Neural progenitor cell (in vitro differentiated cells): ENCODE results near the gene ZSCAN10. TPM values are rescaled to one million over a fixed set of nuclear protein-coding genes. Genes with fewer than 3 reads are reported as not detected.

Source experiments
- DNase-seq: peaks from one replicate; pipeline ENCODE4 v3.0.0-alpha.2; 2016; ENCODE audit warnings: low spot score
- H2AFZ ChIP-seq: fragments of 200-600 bp; sonication (generic); replicated peaks from 2 replicates; pipeline ENCODE4 v1.6.1; 2016; ENCODE audit warnings: antibody characterized with exemption
- H3F3A ChIP-seq: fragments of 200-600 bp; sonication (generic); 2 replicates; pipeline ENCODE4 v1.6.1; 2016; ENCODE audit warnings: antibody characterized with exemption, low read depth
- H3K27ac ChIP-seq: fragments of 200-600 bp; sonication (generic); 2 replicates; pipeline ENCODE4 v1.5.1; 2016; ENCODE audit warnings: mild to moderate bottlenecking
- H3K27me3 ChIP-seq: fragments of 200-600 bp; sonication (generic); 2 replicates; pipeline ENCODE4 v1.6.1; 2016; ENCODE audit warnings: mild to moderate bottlenecking, moderate library complexity
- H3K36me3 ChIP-seq: fragments of 200-600 bp; sonication (generic); 2 replicates; pipeline ENCODE4 v1.5.1; 2016
- H3K4me1 ChIP-seq: fragments of 200-600 bp; sonication (generic); 2 replicates; pipeline ENCODE4 v1.6.1; 2016; ENCODE audit warnings: mixed run types
- H3K4me2 ChIP-seq: fragments of 200-600 bp; sonication (generic); 2 replicates; pipeline ENCODE4 v1.6.1; 2016
- H3K4me3 ChIP-seq: fragments of 200-600 bp; sonication (generic); 2 replicates; pipeline ENCODE4 v1.5.1; 2016
- H3K79me2 ChIP-seq: fragments of 200-600 bp; sonication (generic); 2 replicates; pipeline ENCODE4 v1.6.1; 2016; ENCODE audit warnings: low read depth
- H3K9ac ChIP-seq: fragments of 200-600 bp; sonication (generic); 2 replicates; pipeline ENCODE4 v1.6.1; 2016
- H3K9me3 ChIP-seq: fragments of 200-600 bp; sonication (generic); 2 replicates; pipeline ENCODE4 v1.5.1; 2016; ENCODE audit warnings: low read depth
- H4K20me1 ChIP-seq: fragments of 200-600 bp; sonication (generic); 2 replicates; pipeline ENCODE4 v1.6.1; 2016; ENCODE audit warnings: low read depth
- H3K27ac Mint-ChIP-seq: 3 replicates; pipeline ENCODE4 v1.8.0; 2021; ENCODE audit warnings: mixed read lengths
- H3K27me3 Mint-ChIP-seq: 2 replicates; pipeline ENCODE4 v1.8.0; 2022; ENCODE audit warnings: low read depth, mild to moderate bottlenecking, inconsistent platforms, moderate library complexity, mixed read lengths; ENCODE audit not compliant: insufficient read depth
- H3K36me3 Mint-ChIP-seq: 3 replicates; pipeline ENCODE4 v1.8.0; 2021; ENCODE audit warnings: mixed read lengths
- H3K4me1 Mint-ChIP-seq: 3 replicates; pipeline ENCODE4 v1.8.0; 2021; ENCODE audit warnings: mixed read lengths
- H3K4me3 Mint-ChIP-seq: 3 replicates; pipeline ENCODE4 v1.8.0; 2021; ENCODE audit warnings: mild to moderate bottlenecking, moderate library complexity, mixed read lengths
- H3K9me3 Mint-ChIP-seq: 3 replicates; pipeline ENCODE4 v1.8.0; 2020; ENCODE audit warnings: mixed read lengths
- CTCF ChIP-seq: fragments of 200-600 bp; sonication (generic); IDR thresholded peaks from 2 replicates; pipeline ENCODE4 v1.5.1; 2017; ENCODE audit warnings: antibody characterized with exemption, mild to moderate bottlenecking
- EZH2 ChIP-seq: fragments of 200-600 bp; sonication (generic); IDR thresholded peaks from 2 replicates; pipeline ENCODE4 v1.6.1; 2017; ENCODE audit warnings: antibody characterized with exemption, mild to moderate bottlenecking, moderate library complexity
- EZH2phosphoT487 ChIP-seq: fragments of 200-600 bp; sonication (generic); IDR thresholded peaks from 2 replicates; pipeline ENCODE4 v1.6.1; 2017; ENCODE audit warnings: antibody characterized with exemption
- total RNA-seq: library from RNA; depleted of rRNA; stranded (reverse); fragments of >200 nt; gene quantifications from 2 replicates; pipeline ENCODE4 v1.2.3, GENCODE V29; 2015; ENCODE audit warnings: low replicate concordance

The ZSCAN10 gene
- total RNA-seq, 1 donor from 2014 or later: 5.4 TPM

DNA sequence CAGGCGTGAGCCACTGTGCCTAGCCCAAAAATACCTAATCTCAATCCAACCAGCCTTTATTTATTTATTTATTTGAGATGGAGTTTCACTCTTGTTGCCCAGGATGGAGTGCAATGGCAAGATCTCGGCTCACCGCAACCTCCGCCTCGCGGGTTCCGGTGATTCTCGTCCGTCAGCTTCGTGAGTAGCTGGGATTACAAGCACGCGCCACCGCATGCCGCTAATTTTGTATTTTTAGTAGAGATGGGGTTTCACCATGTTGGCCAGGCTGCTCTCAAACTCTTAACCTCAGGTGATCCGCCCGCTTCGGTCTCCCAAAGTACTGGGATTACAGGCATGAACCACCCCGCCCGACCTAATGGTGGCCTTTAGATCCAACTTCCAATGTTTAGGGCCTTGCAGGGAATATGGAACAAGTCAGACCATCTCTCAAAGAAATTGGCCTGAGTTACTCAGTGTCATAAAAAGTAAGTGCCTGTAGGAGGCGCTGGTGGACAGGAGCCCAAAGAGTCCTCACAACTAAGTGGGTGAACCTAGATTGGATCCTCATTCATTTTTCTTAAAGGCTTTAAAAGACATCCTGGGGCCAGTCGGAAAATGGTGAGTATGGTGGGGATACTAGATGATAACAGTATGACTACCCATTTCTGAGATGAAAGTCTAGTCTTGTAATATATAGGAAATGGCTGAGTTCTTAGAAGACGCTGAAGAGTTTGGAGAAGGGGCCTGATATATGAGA is 4.6 kb downstream of the ZSCAN10 start:
- peak; percentile 68 for DNase-seq
- Histone ChIP-seq H3F3A (peaks cover 18% of the 10 kb centered on the region), H3K9ac (no peak overlapping the region), H3K4me1 (peaks cover 23% of the 10 kb centered on the region), H3K27ac (no peak overlapping the region), H3K36me3 (no peaks in the 10 kb centered on the region), H2AFZ (no peak overlapping the region), H3K9me3 (no peaks in the 10 kb centered on the region), H3K4me3 (no peak overlapping the region), H4K20me1 (no peaks in the 10 kb centered on the region), H3K27me3 (peaks cover 6% of the 10 kb centered on the region), H3K4me2 (no peak overlapping the region), H3K79me2 (peaks cover 38% of the 10 kb centered on the region)
- H3K4me3 Mint-ChIP-seq: no peak overlapping the region
- peaks cover 27% of the 10 kb centered on the region for H3K4me1 Mint-ChIP-seq
- H3K9me3 Mint-ChIP-seq: no peaks in the 10 kb centered on the region
- no peak overlapping the region for H3K27ac Mint-ChIP-seq
- H3K36me3 Mint-ChIP-seq: no peaks in the 10 kb centered on the region
- TF ChIP-seq EZH2: no peak
- peak; percentile 85 for TF ChIP-seq CTCF
- H3K27me3 Mint-ChIP-seq: peaks cover 18% of the 10 kb centered on the region

DNA sequence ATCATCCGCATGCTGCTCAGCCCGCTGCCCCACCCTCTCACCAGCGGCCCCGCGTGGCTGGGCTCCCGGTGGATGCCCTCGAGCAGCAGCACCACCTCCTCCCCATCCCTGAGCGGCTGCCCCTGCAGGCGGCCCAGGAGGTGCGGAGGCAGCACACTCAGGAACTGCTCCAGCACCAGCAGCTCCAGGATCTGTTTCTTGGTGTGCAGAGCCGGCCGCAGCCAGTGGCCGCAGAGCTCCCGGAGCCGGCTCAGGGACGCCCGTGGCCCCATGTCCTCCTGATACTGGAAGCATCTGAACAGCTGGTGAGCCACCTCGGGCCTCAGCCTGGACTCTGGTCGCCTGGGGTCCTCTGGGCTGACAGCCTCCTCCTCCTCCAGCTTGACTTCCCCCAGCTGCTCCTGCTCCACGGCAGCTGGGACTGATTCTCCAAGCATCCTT is 6.6 kb downstream of the ZSCAN10 start:
- Histone ChIP-seq H3K4me3 (no peak overlapping the region), H4K20me1 (no peaks in the 10 kb centered on the region), H3K4me2 (no peak overlapping the region), H3K4me1 (peaks cover 7% of the 10 kb centered on the region), H3K9me3 (no peaks in the 10 kb centered on the region), H3F3A (peaks cover 14% of the 10 kb centered on the region), H3K27me3 (no peaks in the 10 kb centered on the region), H3K9ac (no peak overlapping the region), H2AFZ (no peak overlapping the region), H3K27ac (no peak overlapping the region), H3K79me2 (peaks cover 28% of the 10 kb centered on the region), H3K36me3 (no peaks in the 10 kb centered on the region)
- no peaks in the 10 kb centered on the region for H3K9me3 Mint-ChIP-seq
- H3K4me1 Mint-ChIP-seq: peaks cover 24% of the 10 kb centered on the region
- no peak overlapping the region for H3K27ac Mint-ChIP-seq
- TF ChIP-seq CTCF (no peak), EZH2phosphoT487 (no peak), EZH2 (no peak)
- H3K27me3 Mint-ChIP-seq: peaks cover 15% of the 10 kb centered on the region
- H3K36me3 Mint-ChIP-seq: no peaks in the 10 kb centered on the region
- H3K4me3 Mint-ChIP-seq: no peak overlapping the region
- DNase-seq: no peak

DNA sequence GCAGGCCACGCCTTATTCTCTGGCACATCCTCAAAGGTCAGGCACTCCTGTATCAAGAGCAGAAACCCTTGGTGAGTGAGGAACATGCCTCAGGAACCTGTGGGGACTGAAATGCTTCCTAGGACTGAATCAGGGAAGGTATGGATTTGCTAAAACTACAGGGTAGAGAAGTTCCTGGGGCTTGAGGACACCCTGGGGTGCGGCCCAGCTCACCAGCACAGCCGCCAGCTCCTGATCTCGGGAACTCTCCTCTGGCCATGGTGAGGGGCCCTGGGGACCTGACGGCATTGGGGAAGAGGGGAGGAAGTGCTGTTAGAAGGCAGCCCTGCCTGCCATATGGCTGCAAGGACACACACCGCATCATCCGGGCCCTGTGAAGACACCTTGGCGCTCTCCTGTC is 7.5 kb downstream of the ZSCAN10 start:
- H3K36me3 Mint-ChIP-seq: no peaks in the 10 kb centered on the region

More for the DNA sequence above, 7.5 kb downstream of the ZSCAN10 start:
- Histone ChIP-seq H3K27me3 (no peaks in the 10 kb centered on the region), H3K36me3 (no peaks in the 10 kb centered on the region), H3K9ac (no peak overlapping the region), H3F3A (peaks cover 16% of the 10 kb centered on the region), H3K9me3 (no peaks in the 10 kb centered on the region), H3K79me2 (peaks cover 18% of the 10 kb centered on the region), H3K4me1 (peaks cover 6% of the 10 kb centered on the region), H3K4me3 (no peak overlapping the region), H3K4me2 (no peak overlapping the region), H2AFZ (no peak overlapping the region), H3K27ac (no peak overlapping the region), H4K20me1 (no peaks in the 10 kb centered on the region)
- no peak for DNase-seq
- H3K27me3 Mint-ChIP-seq: peaks cover 13% of the 10 kb centered on the region
- H3K9me3 Mint-ChIP-seq: no peaks in the 10 kb centered on the region
- peaks cover 27% of the 10 kb centered on the region for H3K4me1 Mint-ChIP-seq
- TF ChIP-seq EZH2phosphoT487 (no peak), EZH2 (no peak), CTCF (no peak)
- peak overlapping the region; percentile 18 for H3K4me3 Mint-ChIP-seq
- no peak overlapping the region for H3K27ac Mint-ChIP-seq
